HL-60/S4 treated with phorbol 12-myristate 13-acetate at 8.2 ng/mL for 4 days and 3 days (cell line): Measurements from ENCODE around the gene GDF3.

Experiments
- in situ Hi-C: fragments of 300-500 bp; cut with MboI; formaldehyde crosslinking; loops from 2 replicates; pipeline ENCODE4 v1.15.0; 2022; ENCODE audit warnings: low sequenced_read_pairs

The GDF3 gene

GRCh38 chr12:7668171-7668570 is 27.4 kb downstream of the GDF3 start:
- in situ Hi-C loops = no loop called here

GRCh38 chr12:7667125-7667524 is 28.4 kb downstream of the GDF3 start:
- in situ Hi-C loops = no loop called here

GRCh38 chr12:7666595-7666994 is 29.0 kb downstream of the GDF3 start:
- in situ Hi-C loops = no loop called here

GRCh38 chr12:7661741-7662140 is 33.8 kb downstream of the GDF3 start:
- in situ Hi-C loops = no loop called here

GRCh38 chr12:7656121-7656520 is 39.5 kb downstream of the GDF3 start:
- in situ Hi-C loops = no loop called here

GRCh38 chr12:7650091-7650490 is 45.5 kb downstream of the GDF3 start:
- in situ Hi-C loops = no loop called here

- in situ Hi-C loops = loop anchor here (25.0 kb wide), 1 partner anchor 435 kb away; no protein-coding TSS in a partner anchor
These were observed 48.5 kb downstream of the GDF3 start for GRCh38 chr12:7647071-7647470.

GRCh38 chr12:7646178-7646475 is 49.4 kb downstream of the GDF3 start:
- in situ Hi-C loops = loop anchor here (25.0 kb wide), 1 partner anchor 434 kb away; no protein-coding TSS in a partner anchor

GRCh38 chr12:7645395-7646177 is 50.0 kb downstream of the GDF3 start:
- in situ Hi-C loops = loop anchor here (25.0 kb wide), 1 partner anchor 433 kb away; no protein-coding TSS in a partner anchor

GRCh38 chr12:7642876-7643309 is 52.7 kb downstream of the GDF3 start:
- in situ Hi-C loops = loop anchor here (25.0 kb wide), 1 partner anchor 431 kb away; no protein-coding TSS in a partner anchor

- in situ Hi-C loops = loop anchor here (25.0 kb wide), 1 partner anchor 430 kb away; no protein-coding TSS in a partner anchor
These were observed 53.3 kb downstream of the GDF3 start for GRCh38 chr12:7642287-7642686.

GRCh38 chr12:7640123-7640995 is 55.2 kb downstream of the GDF3 start:
- in situ Hi-C loops = loop anchor here (25.0 kb wide), 1 partner anchor 428 kb away; no protein-coding TSS in a partner anchor
